22Rv1 (cell line): ENCODE data around the gene C6orf136.

ENCODE experiments used
- ZFX ChIP-seq: fragments of 450-650 bp; IDR thresholded peaks from 2 replicates; pipeline ENCODE4 v1.6.1; 2017; ENCODE audit warnings: antibody characterized with exemption, borderline replicate concordance
- TF ChIP-seq, protein P1 (sequence below): fragments of 450-650 bp; IDR thresholded peaks from 2 replicates; pipeline ENCODE4 v1.5.1; 2017; ENCODE audit warnings: mild to moderate bottlenecking

DNA sequence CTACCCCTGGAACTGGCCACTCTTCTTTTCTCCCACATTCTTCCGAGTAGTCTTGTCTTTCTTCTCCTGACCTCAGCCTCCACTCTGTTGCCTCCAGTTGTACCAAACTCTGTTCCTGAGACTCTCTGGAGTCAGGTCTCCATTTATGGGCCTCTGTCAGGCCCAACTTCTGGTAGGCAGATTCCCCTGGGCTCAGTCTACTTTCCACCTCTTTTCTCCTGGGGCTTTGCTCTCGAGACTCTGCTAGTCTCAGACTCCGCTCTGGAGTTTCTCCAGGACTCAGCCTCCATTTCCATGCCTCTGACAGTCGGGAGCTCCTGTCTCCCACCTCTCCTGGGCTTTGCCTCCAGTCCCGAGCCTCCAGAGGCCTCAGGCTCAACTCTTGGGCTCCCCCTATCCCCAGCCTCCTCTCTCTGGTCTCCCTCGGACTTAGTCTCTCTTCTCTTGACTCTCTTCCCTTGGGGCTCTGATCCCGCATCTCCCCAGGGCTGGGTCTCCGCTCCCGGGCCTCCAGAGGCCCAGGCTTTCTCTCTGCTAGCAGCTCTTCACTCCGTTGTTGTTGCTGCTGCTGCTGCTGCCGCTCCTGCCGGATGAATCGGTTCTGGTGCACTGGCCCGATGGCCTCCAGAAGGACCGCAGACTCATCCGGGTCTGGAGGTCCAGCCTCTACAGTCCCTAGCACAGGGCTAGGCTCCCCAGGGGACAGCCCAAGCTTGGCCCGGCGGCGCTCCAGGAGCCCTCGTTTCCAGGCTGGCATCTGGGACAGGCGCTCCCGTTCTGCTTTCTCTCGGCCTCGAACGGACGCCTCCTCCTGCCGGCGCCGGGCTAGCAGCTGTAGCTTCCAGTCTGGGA, 38.5 kb downstream of the C6orf136 start:
- TF ChIP-seq, protein P1, sequence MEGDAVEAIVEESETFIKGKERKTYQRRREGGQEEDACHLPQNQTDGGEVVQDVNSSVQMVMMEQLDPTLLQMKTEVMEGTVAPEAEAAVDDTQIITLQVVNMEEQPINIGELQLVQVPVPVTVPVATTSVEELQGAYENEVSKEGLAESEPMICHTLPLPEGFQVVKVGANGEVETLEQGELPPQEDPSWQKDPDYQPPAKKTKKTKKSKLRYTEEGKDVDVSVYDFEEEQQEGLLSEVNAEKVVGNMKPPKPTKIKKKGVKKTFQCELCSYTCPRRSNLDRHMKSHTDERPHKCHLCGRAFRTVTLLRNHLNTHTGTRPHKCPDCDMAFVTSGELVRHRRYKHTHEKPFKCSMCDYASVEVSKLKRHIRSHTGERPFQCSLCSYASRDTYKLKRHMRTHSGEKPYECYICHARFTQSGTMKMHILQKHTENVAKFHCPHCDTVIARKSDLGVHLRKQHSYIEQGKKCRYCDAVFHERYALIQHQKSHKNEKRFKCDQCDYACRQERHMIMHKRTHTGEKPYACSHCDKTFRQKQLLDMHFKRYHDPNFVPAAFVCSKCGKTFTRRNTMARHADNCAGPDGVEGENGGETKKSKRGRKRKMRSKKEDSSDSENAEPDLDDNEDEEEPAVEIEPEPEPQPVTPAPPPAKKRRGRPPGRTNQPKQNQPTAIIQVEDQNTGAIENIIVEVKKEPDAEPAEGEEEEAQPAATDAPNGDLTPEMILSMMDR: no peak
- TF ChIP-seq ZFX: no peak
